H1 (cell line): ENCODE measurements around the gene PRXL2A.

ENCODE experiments used
- POLR2AphosphoS5 ChIP-seq: IDR thresholded peaks from 2 replicates; pipeline ENCODE4 v1.6.1; 2011; ENCODE audit warnings: low read depth, low read length
- TF ChIP-seq, protein P1 (sequence below), 3 experiments: IDR thresholded peaks; 1 replicate in 2 of 3; 2 replicates in 1 of 3; pipeline versions ENCODE4 v1.5.1 to v1.6.1; 2011; ENCODE audit warnings: low read length in 3 of 3, mild to moderate bottlenecking in 3 of 3, inconsistent platforms in 2 of 3, low read depth in 1 of 3, moderate library complexity in 1 of 3; ENCODE audit not compliant: insufficient read depth in 1 of 3; ENCODE audit errors: control extremely low read depth in 1 of 3

DNA sequence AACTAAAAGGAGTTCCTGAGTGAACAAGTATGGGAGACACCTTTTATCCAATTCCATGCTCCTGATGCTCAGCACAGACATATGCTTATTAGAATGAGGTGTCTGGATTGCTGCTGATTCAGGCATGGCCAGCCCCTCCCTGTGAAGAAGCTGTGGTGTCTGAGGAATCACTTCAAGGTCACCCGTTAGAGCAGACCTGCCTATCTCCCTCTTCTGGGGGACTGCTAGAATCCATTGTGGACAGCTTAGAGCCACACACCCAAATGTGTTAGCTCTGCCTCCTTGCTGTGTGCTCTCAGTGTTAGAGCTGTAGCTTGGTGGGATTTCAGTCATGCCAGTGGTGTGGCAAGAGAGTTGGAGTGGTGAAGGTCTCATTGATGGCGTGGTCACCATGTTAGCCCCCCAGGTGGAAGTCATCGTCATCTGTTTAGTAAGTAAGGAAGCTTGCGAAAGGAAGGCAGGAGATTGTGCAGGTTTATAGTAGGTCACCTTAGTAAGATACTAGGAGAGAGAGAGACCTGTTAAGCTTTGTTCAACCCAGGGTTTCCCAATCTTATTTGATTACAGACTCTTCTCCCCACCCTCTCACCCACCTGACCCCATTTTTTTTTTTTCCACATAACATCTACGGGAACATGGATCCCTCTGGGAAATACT is 12.8 kb downstream of the PRXL2A start:
- no peak for TF ChIP-seq POLR2AphosphoS5
- TF ChIP-seq, protein P1, sequence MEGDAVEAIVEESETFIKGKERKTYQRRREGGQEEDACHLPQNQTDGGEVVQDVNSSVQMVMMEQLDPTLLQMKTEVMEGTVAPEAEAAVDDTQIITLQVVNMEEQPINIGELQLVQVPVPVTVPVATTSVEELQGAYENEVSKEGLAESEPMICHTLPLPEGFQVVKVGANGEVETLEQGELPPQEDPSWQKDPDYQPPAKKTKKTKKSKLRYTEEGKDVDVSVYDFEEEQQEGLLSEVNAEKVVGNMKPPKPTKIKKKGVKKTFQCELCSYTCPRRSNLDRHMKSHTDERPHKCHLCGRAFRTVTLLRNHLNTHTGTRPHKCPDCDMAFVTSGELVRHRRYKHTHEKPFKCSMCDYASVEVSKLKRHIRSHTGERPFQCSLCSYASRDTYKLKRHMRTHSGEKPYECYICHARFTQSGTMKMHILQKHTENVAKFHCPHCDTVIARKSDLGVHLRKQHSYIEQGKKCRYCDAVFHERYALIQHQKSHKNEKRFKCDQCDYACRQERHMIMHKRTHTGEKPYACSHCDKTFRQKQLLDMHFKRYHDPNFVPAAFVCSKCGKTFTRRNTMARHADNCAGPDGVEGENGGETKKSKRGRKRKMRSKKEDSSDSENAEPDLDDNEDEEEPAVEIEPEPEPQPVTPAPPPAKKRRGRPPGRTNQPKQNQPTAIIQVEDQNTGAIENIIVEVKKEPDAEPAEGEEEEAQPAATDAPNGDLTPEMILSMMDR (IDR thresholded peaks at IDR 0.05; ENCODE audit: control extremely low read depth in 1 of 3, insufficient read depth in 1 of 3, low read depth in 1 of 3, low read length in 3 of 3), result no peak
